Esophagus squamous epithelium (tissue), 4 donors: Measurements from ENCODE around the gene CD109.

ENCODE experiments used
- CTCF ChIP-seq, 6 experiments: fragments of 450-650 bp in 4 of 6; fragments of 200-600 bp in 2 of 6; sonication (generic) in 2 of 6; IDR thresholded peaks; one replicate each; pipeline ENCODE4 v1.5.1; 2016 to 2019; ENCODE audit warnings: antibody characterized with exemption in 6 of 6, mild to moderate bottlenecking in 4 of 6, moderate library complexity in 4 of 6
- POLR2A ChIP-seq, 4 donors: fragments of 450-650 bp; IDR thresholded peaks; one replicate each; pipeline ENCODE4 v1.6.1; 2017; ENCODE audit warnings: antibody characterized with exemption in 4 of 4, mild to moderate bottlenecking in 4 of 4, moderate library complexity in 3 of 4

- no peak for TF ChIP-seq CTCF (IDR thresholded peaks at IDR 0.05)
- no peak for TF ChIP-seq POLR2A (IDR thresholded peaks at IDR 0.05)
Observed at GRCh38 chr6:73860303-73860702, 164.3 kb downstream of the CD109 start.
